Glomerular visceral epithelial cell (primary cell): Measurements from ENCODE around the gene ETS1.

Source experiments
- DNase-seq: peaks from one replicate; pipeline ENCODE4 v3.0.0-alpha.2; 2016; ENCODE audit errors: extremely low spot score

ETS1 gene

GRCh38 chr11:128482512-128483191 is 104.7 kb downstream of the ETS1 start:
- no peak for DNase-seq

- DNase-seq, result no peak
Measured at GRCh38 chr11:128482092-128482491, 105.3 kb downstream of the ETS1 start.

DNA sequence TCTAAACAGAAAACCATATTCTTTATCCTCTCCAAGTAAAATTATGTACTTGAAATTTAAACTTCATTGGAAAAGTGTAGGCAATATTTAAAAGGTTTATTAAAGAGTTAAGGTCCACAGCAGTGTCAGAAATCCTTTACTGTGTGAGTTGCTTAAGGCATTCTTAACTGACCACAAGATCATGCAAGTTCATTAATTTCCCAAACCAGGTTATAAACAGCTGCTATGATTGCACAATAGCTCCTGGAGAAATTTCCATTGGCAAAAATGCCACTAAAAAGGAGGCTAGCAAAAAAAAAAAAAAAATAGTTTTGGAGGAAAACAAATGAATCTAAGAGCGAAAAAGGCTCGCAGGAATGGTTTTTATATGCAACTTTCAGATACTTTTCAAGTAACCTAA is 106.2 kb downstream of the ETS1 start:
- peak; percentile 56 for DNase-seq

- no peak for DNase-seq
Measured at GRCh38 chr11:128480665-128481064, 106.7 kb downstream of the ETS1 start.

- no peak for DNase-seq
Measured at GRCh38 chr11:128480066-128480465, 107.3 kb downstream of the ETS1 start.

- DNase-seq, result no peak
Measured at GRCh38 chr11:128479144-128479543, 108.2 kb downstream of the ETS1 start.

- DNase-seq, result no peak
Measured at GRCh38 chr11:128478305-128478704, 109.1 kb downstream of the ETS1 start.

- no peak for DNase-seq
Measured at GRCh38 chr11:128477811-128478210, 109.5 kb downstream of the ETS1 start.

DNA sequence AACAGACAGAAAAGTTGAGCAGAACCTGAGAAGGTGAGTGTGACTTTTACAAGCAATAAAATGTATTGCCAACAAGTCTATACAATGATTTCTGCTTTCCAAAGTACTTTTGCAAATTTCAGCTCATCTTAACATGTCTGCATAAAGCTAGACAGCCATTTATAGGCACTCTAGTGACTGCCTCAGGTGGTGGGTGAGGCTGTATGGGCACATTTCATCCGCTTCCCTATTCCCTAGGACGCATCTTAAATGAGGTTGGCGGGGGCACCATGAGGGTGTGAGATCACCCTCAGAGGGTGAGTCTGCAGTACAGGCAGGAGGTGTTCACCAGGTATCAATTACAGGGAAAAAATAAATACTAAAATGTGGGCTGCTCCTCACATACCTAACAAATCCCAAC is 110.1 kb downstream of the ETS1 start:
- DNase-seq, result no peak

DNA sequence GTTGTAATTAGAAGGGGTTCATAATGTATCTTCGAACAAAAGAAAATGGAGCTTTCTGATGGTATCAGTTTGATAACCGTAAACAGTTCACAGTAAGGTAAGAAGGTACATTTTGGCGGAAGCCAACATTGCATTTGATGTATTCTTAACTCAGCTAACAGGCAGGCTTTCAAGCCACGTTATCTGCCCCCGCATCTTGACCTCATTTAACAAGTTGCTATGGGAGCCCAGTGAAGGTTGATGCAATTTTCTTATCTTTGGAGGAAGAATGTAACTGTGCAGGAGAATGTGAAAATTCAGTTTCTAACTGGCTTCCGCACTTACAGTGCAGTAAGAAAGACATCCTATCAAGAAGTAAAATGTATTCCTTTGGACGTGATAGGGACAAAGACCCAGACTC is 110.6 kb downstream of the ETS1 start:
- DNase-seq, result no peak

DNA sequence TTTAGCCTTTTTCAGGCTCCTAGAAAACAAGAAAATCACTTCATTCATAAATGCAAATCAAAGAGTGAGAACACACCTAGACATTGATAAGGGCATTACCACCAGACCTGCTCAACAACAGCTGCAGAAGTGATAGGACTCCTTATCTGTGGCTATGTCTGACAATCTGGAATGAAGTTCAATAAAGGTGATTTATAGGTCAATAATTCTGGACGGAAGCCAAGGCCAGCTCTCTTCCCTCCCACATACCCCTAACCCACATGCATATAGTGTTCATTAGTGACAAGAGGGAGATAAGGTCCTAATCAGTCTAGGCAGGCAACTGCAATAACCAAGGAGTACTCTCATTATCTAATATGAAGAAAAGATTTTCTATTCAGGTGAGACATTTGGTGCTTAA is 111.3 kb downstream of the ETS1 start:
- DNase-seq, result no peak

- no peak for DNase-seq
Measured at GRCh38 chr11:128474036-128474874, 113.1 kb downstream of the ETS1 start.

DNA sequence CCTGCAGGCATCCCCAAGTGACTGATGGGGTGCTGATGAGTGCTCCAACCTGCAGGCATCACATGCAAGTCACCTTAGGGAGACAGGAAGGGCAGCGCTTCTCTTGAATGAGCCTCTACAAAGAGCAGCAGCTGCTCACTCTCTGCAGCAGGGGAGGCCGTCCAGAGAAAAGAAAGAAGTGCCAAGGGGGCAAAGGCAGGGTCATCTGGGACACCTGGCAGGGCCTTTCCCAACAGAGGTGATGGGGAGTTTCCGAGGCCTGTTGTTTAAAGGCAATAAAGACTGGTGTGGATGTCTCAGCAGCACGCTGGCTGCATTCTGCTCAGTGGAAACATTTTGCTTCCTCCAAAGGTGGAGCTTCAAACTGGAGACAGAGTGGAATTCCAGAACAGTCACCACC is 113.7 kb downstream of the ETS1 start:
- no peak for DNase-seq

DNA sequence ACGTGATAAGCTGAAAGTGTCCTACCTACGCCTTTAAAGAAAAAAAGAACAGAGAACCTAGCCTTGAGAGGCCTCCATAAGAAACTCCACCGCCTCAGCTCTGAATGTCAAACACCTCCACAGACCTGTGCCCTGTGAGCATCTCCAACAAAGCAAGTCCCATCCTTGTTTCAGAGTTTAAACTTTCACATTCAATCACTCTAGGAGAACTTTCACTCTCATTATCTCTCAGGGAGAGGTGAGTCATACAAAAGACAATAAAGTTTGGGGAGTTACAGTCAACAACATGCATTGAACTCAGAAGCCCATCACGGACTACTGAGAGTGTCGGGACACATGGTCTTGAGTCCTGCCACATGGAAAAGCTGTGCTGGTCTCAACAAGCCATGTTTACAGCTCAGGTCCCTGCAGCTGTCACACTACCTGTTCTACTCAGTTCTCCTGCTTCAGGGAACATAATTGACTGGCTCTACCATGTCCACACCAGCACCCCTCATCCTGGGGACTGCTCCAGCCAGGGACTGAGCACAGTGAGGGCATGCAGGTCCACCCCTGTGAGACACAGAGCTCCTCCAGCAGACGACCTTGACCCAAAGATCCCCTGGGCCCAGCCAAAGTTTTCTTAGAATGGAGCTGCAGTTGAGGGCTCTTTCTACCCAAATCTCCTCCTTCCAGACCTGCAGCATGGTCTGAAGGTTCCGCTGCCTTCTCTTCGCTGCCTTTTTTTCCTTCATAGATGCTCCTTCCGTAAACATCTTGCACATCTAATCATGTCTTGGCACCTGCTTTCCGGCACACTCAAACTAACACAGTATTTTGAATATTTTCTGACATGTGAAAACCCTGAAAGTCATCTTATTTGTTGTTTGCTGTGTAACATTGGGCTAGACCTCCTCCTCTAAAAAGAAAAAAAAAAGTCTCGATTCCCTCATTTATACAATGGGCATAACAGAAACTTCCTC is 114.9 kb downstream of the ETS1 start:
- no peak for DNase-seq

- DNase-seq, result no peak
Measured at GRCh38 chr11:128471138-128471661, 116.2 kb downstream of the ETS1 start.

- no peak for DNase-seq
Measured at GRCh38 chr11:128470081-128470480, 117.3 kb downstream of the ETS1 start.

DNA sequence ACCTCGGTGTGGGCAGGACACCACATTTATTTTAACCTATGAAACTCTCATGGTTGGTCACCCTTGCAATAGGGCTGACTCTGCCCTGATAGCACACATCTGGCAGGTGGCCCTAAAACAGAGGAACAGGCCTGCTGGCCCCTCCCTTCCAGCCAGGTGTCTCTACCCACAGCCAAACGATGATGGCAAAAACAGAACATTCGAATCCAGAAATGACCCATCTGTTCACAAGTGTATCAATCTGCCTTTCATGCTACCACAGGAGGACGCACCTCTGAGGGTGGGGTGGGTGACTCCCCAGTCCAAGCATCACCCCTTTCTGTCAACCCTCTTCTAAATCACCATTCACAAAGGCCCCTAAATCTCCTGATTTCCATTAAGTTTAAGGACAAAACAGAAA is 118.1 kb downstream of the ETS1 start:
- no peak for DNase-seq

DNA sequence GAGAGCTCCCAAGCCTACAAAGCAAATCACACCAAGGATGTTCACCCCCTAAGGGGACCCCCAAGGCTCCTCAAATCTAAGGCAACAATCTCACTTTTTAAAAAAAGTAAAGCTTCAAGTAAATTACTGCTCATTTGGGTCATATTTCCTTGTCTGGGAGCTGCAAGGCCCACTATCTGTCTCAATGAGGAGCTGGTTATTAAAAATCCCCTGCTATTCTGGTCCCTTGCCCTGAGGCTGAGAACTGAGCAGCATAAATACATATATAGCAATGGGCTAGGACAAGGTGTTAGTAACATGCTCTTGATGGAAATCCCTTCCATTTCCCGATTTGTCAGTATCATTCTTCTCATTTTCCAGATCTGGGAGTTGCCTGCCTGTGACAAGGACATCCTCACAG is 119.2 kb downstream of the ETS1 start:
- no peak for DNase-seq

GRCh38 chr11:128467610-128468041 is 119.7 kb downstream of the ETS1 start:
- peak; percentile 98 for DNase-seq

GRCh38 chr11:128467041-128467440 is 120.3 kb downstream of the ETS1 start:
- no peak for DNase-seq

- DNase-seq, result no peak
Measured at GRCh38 chr11:128465946-128466705, 121.2 kb downstream of the ETS1 start.
